Measurements from ENCODE around the gene SNORC.

SNORC gene

DNA sequence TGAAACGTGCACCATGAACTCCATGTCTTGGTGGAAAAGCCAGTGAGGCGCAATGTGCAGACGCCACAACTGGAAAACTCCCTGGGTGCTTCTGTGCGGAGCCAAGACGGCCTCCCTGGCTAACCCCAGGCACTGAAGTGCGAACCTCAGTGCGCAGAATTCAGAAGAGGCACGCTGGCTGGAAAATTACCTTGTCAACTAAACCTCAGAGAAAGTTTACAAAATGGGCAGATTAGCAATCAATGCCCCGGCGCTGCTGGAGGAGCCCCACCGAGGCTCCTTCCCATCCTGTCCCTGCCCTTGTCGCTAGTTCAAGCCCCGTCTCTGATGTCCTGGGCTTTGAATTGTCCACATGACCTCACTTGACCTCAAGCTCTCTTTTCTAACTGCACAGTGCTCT lies 22.2 kb downstream of the SNORC start:
- no peak for ATAC-seq
- TF ChIP-seq PPARA (CRISPR knock-in tag; IDR thresholded peaks at IDR 0.05; ENCODE audit: borderline replicate concordance) (no peak), ZNF565 (CRISPR knock-in tag; conservative IDR thresholded peaks at IDR 0.05; ENCODE audit: low read depth) (no peak), ZNF70 (CRISPR knock-in tag; IDR thresholded peaks at IDR 0.05) (no peak)
- TF ChIP-seq, protein P1, sequence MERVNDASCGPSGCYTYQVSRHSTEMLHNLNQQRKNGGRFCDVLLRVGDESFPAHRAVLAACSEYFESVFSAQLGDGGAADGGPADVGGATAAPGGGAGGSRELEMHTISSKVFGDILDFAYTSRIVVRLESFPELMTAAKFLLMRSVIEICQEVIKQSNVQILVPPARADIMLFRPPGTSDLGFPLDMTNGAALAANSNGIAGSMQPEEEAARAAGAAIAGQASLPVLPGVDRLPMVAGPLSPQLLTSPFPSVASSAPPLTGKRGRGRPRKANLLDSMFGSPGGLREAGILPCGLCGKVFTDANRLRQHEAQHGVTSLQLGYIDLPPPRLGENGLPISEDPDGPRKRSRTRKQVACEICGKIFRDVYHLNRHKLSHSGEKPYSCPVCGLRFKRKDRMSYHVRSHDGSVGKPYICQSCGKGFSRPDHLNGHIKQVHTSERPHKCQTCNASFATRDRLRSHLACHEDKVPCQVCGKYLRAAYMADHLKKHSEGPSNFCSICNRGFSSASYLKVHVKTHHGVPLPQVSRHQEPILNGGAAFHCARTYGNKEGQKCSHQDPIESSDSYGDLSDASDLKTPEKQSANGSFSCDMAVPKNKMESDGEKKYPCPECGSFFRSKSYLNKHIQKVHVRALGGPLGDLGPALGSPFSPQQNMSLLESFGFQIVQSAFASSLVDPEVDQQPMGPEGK (CRISPR knock-in tag; IDR thresholded peaks at IDR 0.05; ENCODE audit: borderline replicate concordance) = no peak

DNA sequence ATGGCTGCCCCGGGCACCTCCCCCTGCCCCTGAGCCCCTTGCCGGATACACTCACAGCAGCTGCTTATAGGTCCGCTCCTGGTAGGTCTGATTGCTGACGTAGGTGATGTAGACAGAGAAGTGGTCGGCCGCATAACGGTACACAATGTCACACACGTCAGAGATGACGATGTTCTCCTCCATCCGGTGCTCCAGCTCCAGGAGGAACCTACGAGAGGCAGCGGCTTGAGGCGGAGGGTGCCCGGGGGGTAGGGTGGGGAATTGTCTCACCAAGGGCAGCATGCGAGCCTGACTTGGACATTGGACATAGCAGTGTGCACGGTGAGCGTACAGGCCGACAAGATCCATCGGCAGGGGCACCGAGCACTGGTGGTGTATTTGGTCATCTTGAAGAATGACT lies 22.8 kb downstream of the SNORC start:
- no peak for ATAC-seq
- TF ChIP-seq ARNTL (CRISPR knock-in tag; IDR thresholded peaks at IDR 0.05; ENCODE audit: borderline replicate concordance, low read depth) = no peak
- TF ChIP-seq ZC3H10 (CRISPR knock-in tag; IDR thresholded peaks at IDR 0.05) = no peak
- TF ChIP-seq TCF4 (CRISPR knock-in tag; IDR thresholded peaks at IDR 0.05; ENCODE audit: borderline replicate concordance) = no peak

DNA sequence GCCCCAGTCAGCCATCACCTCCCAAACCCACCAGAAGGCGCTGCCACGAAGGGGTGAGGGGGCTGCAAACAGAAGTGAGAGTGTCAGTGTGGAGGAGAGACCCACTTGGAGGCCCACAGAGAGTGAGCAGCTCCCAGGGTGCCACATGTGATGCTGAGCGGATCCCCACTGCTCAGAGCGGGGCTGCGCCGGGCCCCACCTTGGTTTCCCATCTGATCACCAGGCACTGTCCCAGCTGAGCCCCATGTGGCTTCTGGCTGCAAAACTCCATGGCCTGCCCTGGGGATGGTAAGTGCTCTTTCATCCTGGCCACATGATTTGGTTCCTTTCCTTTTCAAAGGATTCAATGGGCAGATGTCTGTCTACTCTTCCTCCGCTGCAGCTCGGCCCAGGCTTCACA lies 23.8 kb downstream of the SNORC start:
- TF ChIP-seq TOX (CRISPR knock-in tag; IDR thresholded peaks at IDR 0.05; ENCODE audit: borderline replicate concordance) (no peak), ZNF8 (CRISPR knock-in tag; IDR thresholded peaks at IDR 0.05) (no peak), GLIS3 (CRISPR knock-in tag; IDR thresholded peaks at IDR 0.05) (no peak), OSR1 (CRISPR knock-in tag; IDR thresholded peaks at IDR 0.05) (no peak), ARNTL (CRISPR knock-in tag; IDR thresholded peaks at IDR 0.05; ENCODE audit: borderline replicate concordance, low read depth) (no peak), BACH2 (CRISPR knock-in tag; IDR thresholded peaks at IDR 0.05; ENCODE audit: borderline replicate concordance) (no peak), TCF4 (CRISPR knock-in tag; IDR thresholded peaks at IDR 0.05; ENCODE audit: borderline replicate concordance) (no peak)
- TF ChIP-seq, protein P2, sequence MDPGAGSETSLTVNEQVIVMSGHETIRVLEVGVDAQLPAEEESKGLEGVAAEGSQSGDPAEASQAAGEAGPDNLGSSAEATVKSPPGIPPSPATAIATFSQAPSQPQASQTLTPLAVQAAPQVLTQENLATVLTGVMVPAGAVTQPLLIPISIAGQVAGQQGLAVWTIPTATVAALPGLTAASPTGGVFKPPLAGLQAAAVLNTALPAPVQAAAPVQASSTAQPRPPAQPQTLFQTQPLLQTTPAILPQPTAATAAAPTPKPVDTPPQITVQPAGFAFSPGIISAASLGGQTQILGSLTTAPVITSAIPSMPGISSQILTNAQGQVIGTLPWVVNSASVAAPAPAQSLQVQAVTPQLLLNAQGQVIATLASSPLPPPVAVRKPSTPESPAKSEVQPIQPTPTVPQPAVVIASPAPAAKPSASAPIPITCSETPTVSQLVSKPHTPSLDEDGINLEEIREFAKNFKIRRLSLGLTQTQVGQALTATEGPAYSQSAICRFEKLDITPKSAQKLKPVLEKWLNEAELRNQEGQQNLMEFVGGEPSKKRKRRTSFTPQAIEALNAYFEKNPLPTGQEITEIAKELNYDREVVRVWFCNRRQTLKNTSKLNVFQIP (CRISPR knock-in tag; IDR thresholded peaks at IDR 0.05; ENCODE audit: borderline replicate concordance, low read depth) = no peak
- ATAC-seq = no peak

DNA sequence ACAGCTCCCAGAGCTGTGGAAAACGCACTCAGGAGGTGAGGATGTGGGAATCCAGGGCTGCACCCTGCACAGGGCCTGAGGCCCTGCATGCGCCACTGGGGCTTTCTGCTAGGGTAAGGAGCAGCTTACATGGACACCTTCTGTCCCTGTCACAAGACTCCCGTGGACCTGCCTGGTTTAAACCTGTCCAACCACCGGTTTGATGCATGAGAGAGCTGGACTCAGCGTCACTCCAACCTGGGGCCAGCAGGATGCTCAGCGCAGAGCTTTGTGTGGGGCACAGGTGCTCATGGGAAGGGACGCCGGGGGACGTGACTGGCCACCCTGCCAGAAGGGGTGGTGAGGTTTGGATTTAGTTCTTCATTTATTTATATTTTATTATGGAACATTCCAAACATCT lies 24.2 kb downstream of the SNORC start:
- TF ChIP-seq SNAI2 (CRISPR knock-in tag; IDR thresholded peaks at IDR 0.05) = no peak
- no peak for TF ChIP-seq ZNF70 (CRISPR knock-in tag; IDR thresholded peaks at IDR 0.05)
- TF ChIP-seq, protein P3, sequence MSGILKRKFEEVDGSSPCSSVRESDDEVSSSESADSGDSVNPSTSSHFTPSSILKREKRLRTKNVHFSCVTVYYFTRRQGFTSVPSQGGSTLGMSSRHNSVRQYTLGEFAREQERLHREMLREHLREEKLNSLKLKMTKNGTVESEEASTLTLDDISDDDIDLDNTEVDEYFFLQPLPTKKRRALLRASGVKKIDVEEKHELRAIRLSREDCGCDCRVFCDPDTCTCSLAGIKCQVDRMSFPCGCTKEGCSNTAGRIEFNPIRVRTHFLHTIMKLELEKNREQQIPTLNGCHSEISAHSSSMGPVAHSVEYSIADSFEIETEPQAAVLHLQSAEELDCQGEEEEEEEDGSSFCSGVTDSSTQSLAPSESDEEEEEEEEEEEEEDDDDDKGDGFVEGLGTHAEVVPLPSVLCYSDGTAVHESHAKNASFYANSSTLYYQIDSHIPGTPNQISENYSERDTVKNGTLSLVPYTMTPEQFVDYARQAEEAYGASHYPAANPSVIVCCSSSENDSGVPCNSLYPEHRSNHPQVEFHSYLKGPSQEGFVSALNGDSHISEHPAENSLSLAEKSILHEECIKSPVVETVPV (CRISPR knock-in tag; IDR thresholded peaks at IDR 0.05) = no peak
- TF ChIP-seq, protein P4, sequence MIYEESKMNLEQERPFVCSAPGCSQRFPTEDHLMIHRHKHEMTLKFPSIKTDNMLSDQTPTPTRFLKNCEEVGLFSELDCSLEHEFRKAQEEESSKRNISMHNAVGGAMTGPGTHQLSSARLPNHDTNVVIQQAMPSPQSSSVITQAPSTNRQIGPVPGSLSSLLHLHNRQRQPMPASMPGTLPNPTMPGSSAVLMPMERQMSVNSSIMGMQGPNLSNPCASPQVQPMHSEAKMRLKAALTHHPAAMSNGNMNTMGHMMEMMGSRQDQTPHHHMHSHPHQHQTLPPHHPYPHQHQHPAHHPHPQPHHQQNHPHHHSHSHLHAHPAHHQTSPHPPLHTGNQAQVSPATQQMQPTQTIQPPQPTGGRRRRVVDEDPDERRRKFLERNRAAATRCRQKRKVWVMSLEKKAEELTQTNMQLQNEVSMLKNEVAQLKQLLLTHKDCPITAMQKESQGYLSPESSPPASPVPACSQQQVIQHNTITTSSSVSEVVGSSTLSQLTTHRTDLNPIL (CRISPR knock-in tag; IDR thresholded peaks at IDR 0.05; ENCODE audit: low read depth) = no peak
- TF ChIP-seq CSDC2 (CRISPR knock-in tag; IDR thresholded peaks at IDR 0.05) = no peak
- TF ChIP-seq ARNTL (CRISPR knock-in tag; IDR thresholded peaks at IDR 0.05; ENCODE audit: borderline replicate concordance, low read depth) = no peak
- no peak for TF ChIP-seq BACH2 (CRISPR knock-in tag; IDR thresholded peaks at IDR 0.05; ENCODE audit: borderline replicate concordance)
- no peak for ATAC-seq

DNA sequence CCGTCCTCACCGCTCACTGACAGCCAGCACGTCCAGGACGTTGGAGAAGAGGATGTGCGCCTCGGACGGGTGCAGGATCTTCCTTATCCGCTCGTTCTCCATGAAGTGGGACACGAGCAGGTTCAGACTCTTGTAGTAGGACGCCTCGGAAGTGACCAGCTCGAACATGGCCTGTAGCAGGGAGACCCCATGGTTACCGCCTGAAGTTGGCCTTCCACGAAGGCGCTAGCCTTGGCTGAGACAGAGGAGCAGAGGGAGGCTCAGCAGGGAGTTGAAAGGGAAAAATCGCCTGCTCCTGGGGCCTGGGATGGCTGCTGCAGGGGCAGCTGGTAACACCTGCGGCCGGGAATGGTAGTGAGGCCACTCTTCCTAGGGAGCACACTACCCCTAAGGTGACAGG lies 24.7 kb downstream of the SNORC start:
- no peak for ATAC-seq
- TF ChIP-seq SNAI2 (CRISPR knock-in tag; IDR thresholded peaks at IDR 0.05) = no peak
- no peak for TF ChIP-seq ARNTL (CRISPR knock-in tag; IDR thresholded peaks at IDR 0.05; ENCODE audit: borderline replicate concordance, low read depth)
- no peak for TF ChIP-seq TCF4 (CRISPR knock-in tag; IDR thresholded peaks at IDR 0.05; ENCODE audit: borderline replicate concordance)
- no peak for TF ChIP-seq ZNF565 (CRISPR knock-in tag; conservative IDR thresholded peaks at IDR 0.05; ENCODE audit: low read depth)
- TF ChIP-seq ZNF8 (CRISPR knock-in tag; IDR thresholded peaks at IDR 0.05) = no peak
- no peak for TF ChIP-seq RARB (CRISPR knock-in tag; IDR thresholded peaks at IDR 0.05)
- no peak for TF ChIP-seq GLIS3 (CRISPR knock-in tag; IDR thresholded peaks at IDR 0.05)
- no peak for TF ChIP-seq TOX (CRISPR knock-in tag; IDR thresholded peaks at IDR 0.05; ENCODE audit: borderline replicate concordance)
- TF ChIP-seq, protein P5, sequence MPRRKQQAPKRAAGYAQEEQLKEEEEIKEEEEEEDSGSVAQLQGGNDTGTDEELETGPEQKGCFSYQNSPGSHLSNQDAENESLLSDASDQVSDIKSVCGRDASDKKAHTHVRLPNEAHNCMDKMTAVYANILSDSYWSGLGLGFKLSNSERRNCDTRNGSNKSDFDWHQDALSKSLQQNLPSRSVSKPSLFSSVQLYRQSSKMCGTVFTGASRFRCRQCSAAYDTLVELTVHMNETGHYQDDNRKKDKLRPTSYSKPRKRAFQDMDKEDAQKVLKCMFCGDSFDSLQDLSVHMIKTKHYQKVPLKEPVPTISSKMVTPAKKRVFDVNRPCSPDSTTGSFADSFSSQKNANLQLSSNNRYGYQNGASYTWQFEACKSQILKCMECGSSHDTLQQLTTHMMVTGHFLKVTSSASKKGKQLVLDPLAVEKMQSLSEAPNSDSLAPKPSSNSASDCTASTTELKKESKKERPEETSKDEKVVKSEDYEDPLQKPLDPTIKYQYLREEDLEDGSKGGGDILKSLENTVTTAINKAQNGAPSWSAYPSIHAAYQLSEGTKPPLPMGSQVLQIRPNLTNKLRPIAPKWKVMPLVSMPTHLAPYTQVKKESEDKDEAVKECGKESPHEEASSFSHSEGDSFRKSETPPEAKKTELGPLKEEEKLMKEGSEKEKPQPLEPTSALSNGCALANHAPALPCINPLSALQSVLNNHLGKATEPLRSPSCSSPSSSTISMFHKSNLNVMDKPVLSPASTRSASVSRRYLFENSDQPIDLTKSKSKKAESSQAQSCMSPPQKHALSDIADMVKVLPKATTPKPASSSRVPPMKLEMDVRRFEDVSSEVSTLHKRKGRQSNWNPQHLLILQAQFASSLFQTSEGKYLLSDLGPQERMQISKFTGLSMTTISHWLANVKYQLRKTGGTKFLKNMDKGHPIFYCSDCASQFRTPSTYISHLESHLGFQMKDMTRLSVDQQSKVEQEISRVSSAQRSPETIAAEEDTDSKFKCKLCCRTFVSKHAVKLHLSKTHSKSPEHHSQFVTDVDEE (CRISPR knock-in tag; IDR thresholded peaks at IDR 0.05) = no peak
- TF ChIP-seq ISL1 (CRISPR knock-in tag; IDR thresholded peaks at IDR 0.05) = no peak
- TF ChIP-seq ZC3H10 (CRISPR knock-in tag; IDR thresholded peaks at IDR 0.05) = no peak
- no peak for TF ChIP-seq ZNF70 (CRISPR knock-in tag; IDR thresholded peaks at IDR 0.05)
- no peak for TF ChIP-seq ZFP30 (CRISPR knock-in tag; IDR thresholded peaks at IDR 0.05)
- TF ChIP-seq, protein P1 (CRISPR knock-in tag; IDR thresholded peaks at IDR 0.05; ENCODE audit: borderline replicate concordance) = no peak
- no peak for TF ChIP-seq CSDC2 (CRISPR knock-in tag; IDR thresholded peaks at IDR 0.05)
- no peak for TF ChIP-seq BACH2 (CRISPR knock-in tag; IDR thresholded peaks at IDR 0.05; ENCODE audit: borderline replicate concordance)
